Gastrocnemius medialis (tissue), 4 donors: Measurements from ENCODE around the gene CAPRIN1.

Experiments
- POLR2A ChIP-seq, 2 donors: fragments of 450-650 bp; IDR thresholded peaks; one replicate each; pipeline ENCODE4 v1.6.1; 2017; ENCODE audit warnings: antibody characterized with exemption in 2 of 2, mild to moderate bottlenecking in 2 of 2, moderate library complexity in 2 of 2
- TF ChIP-seq, protein P1 (sequence below), 5 experiments: fragments of 450-650 bp in 3 of 5; fragments of 200-600 bp in 2 of 5; sonication (generic) in 2 of 5; IDR thresholded peaks in 4 of 5; conservative IDR thresholded peaks in 1 of 5; 1 replicate in 4 of 5; 2 replicates in 1 of 5; pipeline ENCODE4 v1.5.1; 2016 to 2019; ENCODE audit warnings: antibody characterized with exemption in 5 of 5, mild to moderate bottlenecking in 3 of 5, moderate library complexity in 3 of 5

DNA sequence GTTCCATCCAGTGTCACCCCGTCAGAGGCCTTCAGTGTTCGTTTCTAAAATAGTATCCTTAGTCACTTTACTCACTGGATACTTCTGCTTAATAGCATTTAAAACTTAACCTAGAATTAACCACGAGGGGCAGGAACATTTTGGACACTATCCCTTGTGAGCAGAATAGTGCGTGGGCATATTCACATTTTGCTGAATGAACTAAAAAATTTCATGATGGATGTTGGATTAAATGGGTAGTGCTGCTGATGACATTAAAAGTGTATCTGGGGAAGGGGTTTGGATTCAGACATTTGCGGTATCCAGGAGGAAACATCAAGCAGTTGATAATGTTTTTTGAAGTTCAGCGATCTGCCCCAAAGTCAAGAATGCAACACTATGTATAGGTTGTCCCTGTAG lies 53.1 kb downstream of the CAPRIN1 start:
- TF ChIP-seq, protein P1, sequence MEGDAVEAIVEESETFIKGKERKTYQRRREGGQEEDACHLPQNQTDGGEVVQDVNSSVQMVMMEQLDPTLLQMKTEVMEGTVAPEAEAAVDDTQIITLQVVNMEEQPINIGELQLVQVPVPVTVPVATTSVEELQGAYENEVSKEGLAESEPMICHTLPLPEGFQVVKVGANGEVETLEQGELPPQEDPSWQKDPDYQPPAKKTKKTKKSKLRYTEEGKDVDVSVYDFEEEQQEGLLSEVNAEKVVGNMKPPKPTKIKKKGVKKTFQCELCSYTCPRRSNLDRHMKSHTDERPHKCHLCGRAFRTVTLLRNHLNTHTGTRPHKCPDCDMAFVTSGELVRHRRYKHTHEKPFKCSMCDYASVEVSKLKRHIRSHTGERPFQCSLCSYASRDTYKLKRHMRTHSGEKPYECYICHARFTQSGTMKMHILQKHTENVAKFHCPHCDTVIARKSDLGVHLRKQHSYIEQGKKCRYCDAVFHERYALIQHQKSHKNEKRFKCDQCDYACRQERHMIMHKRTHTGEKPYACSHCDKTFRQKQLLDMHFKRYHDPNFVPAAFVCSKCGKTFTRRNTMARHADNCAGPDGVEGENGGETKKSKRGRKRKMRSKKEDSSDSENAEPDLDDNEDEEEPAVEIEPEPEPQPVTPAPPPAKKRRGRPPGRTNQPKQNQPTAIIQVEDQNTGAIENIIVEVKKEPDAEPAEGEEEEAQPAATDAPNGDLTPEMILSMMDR (IDR thresholded peaks at IDR 0.05 in 4 of 5, conservative IDR thresholded peaks at IDR 0.05 in 1 of 5): no peak
- no peak for TF ChIP-seq POLR2A (IDR thresholded peaks at IDR 0.05)
